ENCODE measurements around the gene SPDYE16.
"Not testable (repeated sequence)": the region's sequence is repeated elsewhere in the genome, so short reads cannot be mapped to it uniquely, and the experiment has no call there.

GRCh38 chr7:76582848-76583631 lies 39.9 kb upstream of the SPDYE16 start:
- not testable (repeated sequence) for TF ChIP-seq CTCF (conservative IDR thresholded peaks at IDR 0.05; ENCODE audit: low read depth in 2 of 2); STAT1 (IDR thresholded peaks at IDR 0.05; ENCODE audit: unreplicated experiment); REST (IDR thresholded peaks at IDR 0.05; ENCODE audit: unreplicated experiment); EZH2 (IDR thresholded peaks at IDR 0.05; ENCODE audit: low read depth, unreplicated experiment); POLR2AphosphoS5 (IDR thresholded peaks at IDR 0.05; ENCODE audit: low read depth); EZH2phosphoT487 (IDR thresholded peaks at IDR 0.05; ENCODE audit: unreplicated experiment); CREB1 (CRISPR knock-in tag; IDR thresholded peaks at IDR 0.05; ENCODE audit: low read depth); ZNF331 (CRISPR knock-in tag; IDR thresholded peaks at IDR 0.05; ENCODE audit: low read depth)

Data from GM23338 (cell line).